ENCODE measurements around the gene DTNB.

Gene DTNB

DNA sequence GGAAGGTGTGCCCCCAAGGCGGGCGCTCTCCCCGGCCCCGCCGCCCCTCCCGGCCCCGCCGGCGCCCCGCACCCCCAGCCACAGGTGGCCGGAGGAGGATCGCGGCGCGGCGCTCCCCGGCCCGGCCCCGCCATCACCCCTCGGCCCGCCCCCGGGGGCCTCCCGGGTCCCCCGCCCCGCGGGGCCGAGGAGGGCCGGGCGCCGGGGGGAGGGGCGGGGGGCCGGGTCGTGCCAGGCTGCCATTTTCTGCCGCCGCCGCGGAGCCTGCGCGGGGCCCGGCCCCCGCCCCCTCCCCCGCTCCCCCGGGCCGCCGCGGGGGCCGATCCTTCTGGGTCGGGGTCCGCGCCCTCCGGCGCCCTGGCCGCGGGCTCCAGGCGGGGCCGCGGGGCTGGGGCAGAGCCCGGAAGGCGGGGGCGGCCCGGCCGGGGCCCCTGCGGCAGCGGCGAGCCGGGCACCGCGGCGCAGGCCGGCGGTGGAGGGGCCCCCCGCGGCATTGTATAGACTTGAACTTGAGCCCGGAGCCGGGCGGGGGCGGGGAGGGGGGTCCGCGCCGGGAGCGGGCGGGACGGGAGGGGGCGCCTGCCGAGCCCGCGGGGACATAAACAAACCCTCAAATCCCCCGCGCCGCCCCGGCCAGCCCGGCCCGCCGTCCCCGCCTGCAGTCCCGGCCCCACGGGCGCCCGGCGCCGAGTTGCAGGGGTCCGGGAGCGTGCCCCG is 332.2 kb downstream of the DTNB start:
- H3K4me3 ChIP-seq (replicated peaks; ENCODE audit: low read depth, low read length), result peak overlapping the region; percentile 58
- no peak for DNase-seq (ENCODE audit: low read depth)
- no peak for TF ChIP-seq CTCF (IDR thresholded peaks at IDR 0.05; ENCODE audit: low read length, missing control alignments)

DNA sequence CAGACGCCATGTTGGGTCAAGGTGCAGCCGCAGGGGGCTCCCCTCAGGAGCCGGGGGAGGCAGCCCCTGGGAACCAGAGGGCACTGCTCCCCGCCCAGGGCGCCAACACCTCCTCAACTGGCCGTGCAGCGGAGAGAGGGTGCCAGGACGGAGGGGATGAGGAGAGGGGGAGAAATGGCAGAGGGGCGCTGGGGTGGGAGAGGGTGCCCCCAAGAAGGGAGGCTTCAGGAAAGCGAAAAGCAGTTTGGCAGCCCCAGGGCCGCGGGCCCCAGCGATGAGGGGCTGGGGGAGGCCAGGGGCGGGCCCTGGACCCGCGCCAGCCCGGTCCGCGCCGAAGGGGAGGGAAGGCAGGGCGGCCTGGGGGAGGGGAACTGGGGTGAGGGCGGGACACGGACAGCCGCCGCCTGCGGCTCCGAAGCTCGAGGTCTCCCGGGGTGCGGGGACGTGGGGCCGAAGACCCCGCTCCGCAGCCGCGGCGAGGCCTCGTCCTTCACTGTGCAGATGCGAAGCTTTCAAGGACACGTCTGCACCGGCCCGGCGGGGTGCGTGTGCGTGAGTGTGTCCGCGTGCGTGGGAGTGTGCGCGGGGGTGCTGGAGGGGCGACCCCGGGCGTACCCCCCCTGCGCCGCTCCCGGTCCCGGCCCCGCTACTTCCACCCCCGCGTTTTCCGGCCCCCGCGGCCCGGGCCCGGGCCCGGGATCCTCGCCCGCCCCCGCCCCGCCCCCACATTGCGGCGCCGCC is 333.0 kb downstream of the DTNB start:
- no peak for TF ChIP-seq CTCF (IDR thresholded peaks at IDR 0.05; ENCODE audit: low read length, missing control alignments)
- H3K4me3 ChIP-seq (replicated peaks; ENCODE audit: low read depth, low read length), result peak overlapping the region; percentile 58
- DNase-seq (ENCODE audit: low read depth), result no peak

GRCh38 chr2:25339791-25340180 is 333.6 kb downstream of the DTNB start:
- no peak for DNase-seq (ENCODE audit: low read depth)
- no peak for TF ChIP-seq CTCF (IDR thresholded peaks at IDR 0.05; ENCODE audit: low read length, missing control alignments)
- no peak overlapping the region for H3K4me3 ChIP-seq (replicated peaks; ENCODE audit: low read depth, low read length)

GRCh38 chr2:25339211-25339674 is 334.1 kb downstream of the DTNB start:
- H3K4me3 ChIP-seq (replicated peaks; ENCODE audit: low read depth, low read length), result no peak overlapping the region
- DNase-seq (ENCODE audit: low read depth), result no peak
- no peak for TF ChIP-seq CTCF (IDR thresholded peaks at IDR 0.05; ENCODE audit: low read length, missing control alignments)

DNA sequence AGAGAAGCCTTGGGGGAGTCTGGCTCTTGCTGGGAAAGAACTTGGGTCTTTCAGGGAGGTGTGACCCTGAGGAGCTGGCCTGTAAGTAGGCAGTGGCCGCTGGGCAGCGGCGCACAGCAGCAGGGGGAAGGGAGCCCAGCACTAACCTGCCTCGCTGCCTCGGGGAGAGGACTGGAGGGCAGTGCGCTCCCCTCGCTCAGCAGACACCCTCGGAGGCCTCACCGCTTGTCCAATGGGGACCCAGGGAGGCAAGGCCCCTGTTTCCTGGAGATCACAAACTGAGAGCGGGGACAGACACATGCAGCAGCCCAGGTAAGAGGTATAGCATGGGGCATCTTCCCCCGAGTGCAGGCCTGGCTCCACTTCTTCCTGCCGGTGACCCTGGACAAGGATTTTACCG is 335.0 kb downstream of the DTNB start:
- no peak overlapping the region for H3K4me3 ChIP-seq (replicated peaks; ENCODE audit: low read depth, low read length)
- TF ChIP-seq CTCF (IDR thresholded peaks at IDR 0.05; ENCODE audit: low read length, missing control alignments), result no peak
- no peak for DNase-seq (ENCODE audit: low read depth)

GRCh38 chr2:25337891-25338290 is 335.5 kb downstream of the DTNB start:
- no peak for TF ChIP-seq CTCF (IDR thresholded peaks at IDR 0.05; ENCODE audit: low read length, missing control alignments)
- H3K4me3 ChIP-seq (replicated peaks; ENCODE audit: low read depth, low read length), result no peak overlapping the region
- no peak for DNase-seq (ENCODE audit: low read depth)

Measured in fibroblast of pulmonary artery (primary cell).